GM19025 (cell line): ENCODE measurements around the gene HCN1.

Experiments
- ATAC-seq: cut with Tn5 transposase; IDR thresholded peaks from one replicate; pipeline ENCODE4 v1.9.1; 2021; ENCODE audit warnings: mild to moderate bottlenecking, low read depth, moderate library complexity; ENCODE audit not compliant: unreplicated experiment

Gene HCN1

GRCh38 chr5:45696206-45696836 lies at the start of gene HCN1:
Gene HCN1, minus strand, starts transcription at chr5:45696380.
- ATAC-seq = peak; percentile 97

- ATAC-seq = no peak
Observed at GRCh38 chr5:45741110-45741509, 44.9 kb upstream of the HCN1 start.

GRCh38 chr5:45737153-45737552 lies 41.0 kb upstream of the HCN1 start:
- no peak for ATAC-seq

- no peak for ATAC-seq
Observed at GRCh38 chr5:45725537-45725936, 29.4 kb upstream of the HCN1 start.

DNA sequence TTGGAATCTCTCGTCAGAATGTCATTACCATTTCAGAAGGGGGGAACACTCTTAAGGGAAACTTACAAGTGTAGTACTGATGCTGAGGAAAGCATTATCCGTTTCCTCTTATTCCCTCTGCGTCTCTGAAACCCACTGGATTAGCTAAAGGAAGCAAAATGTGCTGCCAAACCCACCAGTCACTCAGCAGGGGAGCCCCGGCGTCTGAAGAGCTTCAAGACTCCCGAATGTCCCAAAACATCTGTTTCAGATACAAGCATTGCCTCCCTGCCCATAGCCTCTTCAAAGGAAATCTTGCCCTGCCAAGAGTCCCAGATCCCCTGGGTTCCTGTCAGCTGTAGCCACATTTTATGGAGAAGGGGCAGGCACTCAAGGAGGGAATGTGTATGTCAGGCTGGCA lies 1.0 kb upstream of the HCN1 start:
- no peak for ATAC-seq

- peak; percentile 9 for ATAC-seq
Observed at GRCh38 chr5:45695804-45696156, 400 bp downstream of the HCN1 start.

- ATAC-seq = no peak
Observed at GRCh38 chr5:45694971-45695803, 993 bp downstream of the HCN1 start.

DNA sequence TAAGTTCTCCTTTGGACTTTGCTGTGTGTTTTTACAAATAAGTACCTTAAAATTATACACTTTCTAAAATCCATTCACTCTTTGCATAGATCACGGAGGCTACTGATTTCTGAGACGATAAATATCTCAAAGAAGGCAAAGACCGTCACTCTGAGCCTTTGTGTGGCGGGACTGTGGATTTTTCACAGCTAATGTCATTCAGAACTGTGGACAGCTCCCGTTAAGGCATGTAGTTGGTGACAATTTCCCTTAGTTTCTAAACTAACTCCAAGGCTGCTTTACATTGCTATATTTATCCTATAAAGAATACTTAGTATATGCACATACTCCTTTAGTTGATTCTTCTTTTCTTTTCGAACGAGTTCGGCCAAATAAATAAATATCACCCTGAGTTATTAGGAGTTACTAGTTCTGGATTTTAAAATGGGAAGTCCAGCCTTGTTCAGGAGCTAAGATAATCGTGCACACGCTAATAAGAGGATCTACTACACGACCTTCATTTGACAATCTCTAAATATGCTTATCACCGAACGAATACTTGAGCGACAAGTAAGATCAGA lies 1.8 kb downstream of the HCN1 start:
- ATAC-seq = no peak

DNA sequence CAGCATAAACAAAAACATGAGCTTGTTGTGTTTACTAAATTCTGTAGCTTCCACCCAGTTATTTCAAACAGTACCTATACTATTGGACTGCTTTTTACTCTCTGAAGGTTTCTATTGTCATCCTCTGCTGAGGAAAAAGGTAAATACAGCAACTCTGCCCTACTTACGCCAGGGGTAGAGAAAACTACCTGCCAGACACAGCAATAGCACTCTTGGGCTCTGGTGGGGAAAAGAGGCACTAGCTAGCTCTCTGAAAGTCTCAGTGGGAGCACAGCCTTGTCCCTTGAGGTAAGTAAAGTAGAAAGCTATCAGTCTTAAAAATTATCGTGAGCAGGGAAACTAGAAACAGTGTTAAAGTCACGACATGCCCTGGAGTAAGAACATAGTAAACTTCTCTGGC lies 3.7 kb downstream of the HCN1 start:
- ATAC-seq = no peak

GRCh38 chr5:45691656-45692055 lies 4.5 kb downstream of the HCN1 start:
- no peak for ATAC-seq

GRCh38 chr5:45687701-45688100 lies 8.5 kb downstream of the HCN1 start:
- no peak for ATAC-seq

DNA sequence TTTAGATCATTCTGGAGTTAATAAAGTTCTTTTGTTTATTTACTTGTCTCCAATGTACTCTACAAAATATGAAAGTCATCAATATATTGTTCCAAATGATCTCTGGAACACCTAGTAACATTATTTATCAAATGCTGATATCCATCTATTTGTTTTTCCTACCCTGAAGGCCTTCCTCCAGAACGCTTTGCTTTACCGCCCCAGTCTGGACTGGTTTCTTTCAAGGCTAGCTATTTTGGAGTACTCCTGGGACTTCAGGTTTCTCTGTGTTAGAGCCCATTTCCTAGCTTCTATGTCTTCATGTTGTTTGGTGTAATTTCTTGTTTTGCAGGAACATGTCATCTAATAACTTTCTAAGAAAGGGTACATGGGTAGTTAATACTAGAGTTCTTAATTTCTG lies 9.6 kb downstream of the HCN1 start:
- ATAC-seq = no peak

DNA sequence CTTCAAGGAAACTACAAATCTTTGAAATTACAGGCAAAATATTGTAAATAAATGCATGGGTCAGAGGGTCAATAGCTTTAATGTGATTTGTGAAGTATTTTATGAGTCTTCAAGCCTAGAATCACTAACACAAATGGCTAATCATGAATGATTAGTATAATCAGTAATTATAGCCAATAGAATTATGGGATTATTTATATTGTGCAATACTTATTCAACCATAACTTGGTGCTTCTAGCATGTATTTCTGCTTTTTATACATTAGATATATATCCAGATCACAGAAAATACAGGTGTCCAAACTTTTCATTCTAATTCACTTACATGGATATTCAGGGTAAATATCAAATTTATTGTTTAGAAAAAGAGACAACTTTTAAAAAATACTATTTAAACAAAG lies 12.1 kb downstream of the HCN1 start:
- ATAC-seq = no peak

- ATAC-seq = no peak
Observed at GRCh38 chr5:45680950-45681349, 15.2 kb downstream of the HCN1 start.

- ATAC-seq = no peak
Observed at GRCh38 chr5:45677524-45677923, 18.7 kb downstream of the HCN1 start.

DNA sequence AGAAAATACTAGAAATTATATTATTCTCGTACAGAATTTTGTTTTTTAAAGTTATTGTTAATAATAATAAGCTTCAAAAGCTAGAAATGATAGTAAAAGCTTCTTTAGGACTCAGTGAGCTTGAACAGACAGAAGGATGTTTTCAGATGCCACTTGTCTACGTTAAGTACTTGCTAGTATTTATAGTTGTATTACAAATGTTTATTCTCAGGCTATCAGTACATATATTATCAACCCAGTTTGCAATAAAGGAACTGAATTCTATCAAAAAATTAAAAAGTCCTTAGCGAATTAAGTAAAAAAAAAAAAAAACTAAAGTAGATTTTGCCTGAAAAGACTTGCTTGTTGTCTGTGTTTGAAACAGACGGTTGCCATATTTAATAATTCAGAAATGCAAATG lies 23.9 kb downstream of the HCN1 start:
- ATAC-seq = no peak

- ATAC-seq = no peak
Observed at GRCh38 chr5:45648744-45649143, 47.4 kb downstream of the HCN1 start.

GRCh38 chr5:45643056-45643455 lies 53.1 kb downstream of the HCN1 start:
- ATAC-seq = no peak

DNA sequence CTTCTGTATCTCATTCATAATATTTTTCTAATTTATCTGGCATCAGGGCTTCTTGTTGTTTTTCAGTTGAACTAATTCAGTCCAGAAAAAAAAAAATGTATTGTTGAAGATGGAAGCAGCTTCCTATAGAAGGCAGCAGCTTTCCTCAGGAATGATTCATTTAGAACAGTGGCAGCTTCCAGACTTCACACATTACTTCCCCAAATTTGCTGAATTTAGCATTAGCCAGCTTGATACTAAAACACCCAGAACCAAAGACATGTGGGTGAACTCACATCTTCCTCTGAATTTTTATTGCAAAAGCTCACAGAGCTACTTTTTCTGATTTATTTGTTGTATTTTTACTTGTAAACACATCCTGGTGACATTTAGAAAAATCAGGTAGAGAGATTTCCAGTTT lies 53.8 kb downstream of the HCN1 start:
- ATAC-seq = no peak

GRCh38 chr5:45639040-45639439 lies 57.1 kb downstream of the HCN1 start:
- no peak for ATAC-seq

- no peak for ATAC-seq
Observed at GRCh38 chr5:45627076-45627656, 69.0 kb downstream of the HCN1 start.

- no peak for ATAC-seq
Observed at GRCh38 chr5:45623832-45624231, 72.3 kb downstream of the HCN1 start.
